GM18861 (cell line): ENCODE measurements around the gene CAPN7.
A peak's percentile ranks its signal among the peaks of the same experiment; 100 is the strongest.
"Not testable (repeated sequence)": the region's sequence is repeated elsewhere in the genome, so short reads cannot be mapped to it uniquely, and the experiment has no call there.

ENCODE experiments used
- ATAC-seq: cut with Tn5 transposase; IDR thresholded peaks from one replicate; pipeline ENCODE4 v1.9.1; 2021; ENCODE audit not compliant: unreplicated experiment

Gene CAPN7

DNA sequence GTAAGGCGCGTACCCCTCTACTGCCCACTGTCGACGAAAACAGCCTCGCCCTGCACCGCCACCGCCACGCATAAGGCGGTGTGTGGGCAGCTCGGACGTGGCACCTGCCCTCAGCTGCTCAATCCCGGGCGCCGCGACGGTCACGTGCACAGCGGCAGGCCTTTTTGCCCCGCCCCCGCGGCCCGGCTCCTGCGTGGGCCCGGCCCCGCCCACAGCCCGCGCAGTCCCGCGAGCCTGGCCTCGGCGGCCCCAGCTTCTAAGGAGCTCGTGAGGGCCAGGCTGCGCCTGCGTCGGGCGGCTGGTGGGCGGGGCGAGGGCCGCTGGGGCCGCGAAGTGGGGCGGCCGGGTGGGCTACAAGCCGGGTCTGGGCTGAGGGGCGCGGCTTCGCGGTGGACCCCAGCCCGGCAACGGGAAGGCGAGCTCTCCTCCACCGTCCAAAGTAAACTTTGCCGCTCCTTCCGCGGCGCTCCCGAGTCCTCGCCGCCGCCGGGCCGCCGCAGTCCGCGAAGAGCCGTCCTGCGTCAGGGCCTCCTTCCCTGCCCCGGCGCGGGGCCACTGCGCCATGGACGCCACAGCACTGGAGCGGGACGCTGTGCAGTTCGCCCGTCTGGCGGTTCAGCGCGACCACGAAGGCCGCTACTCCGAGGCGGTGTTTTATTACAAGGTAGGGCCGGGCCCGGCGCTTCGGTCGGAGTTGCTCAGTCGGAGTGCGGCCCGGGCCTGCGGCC, at the start of gene CAPN7:
Gene CAPN7, plus strand, starts transcription at position 313 of the 728 bp plus-strand sequence. Its CDS starts 250 bp downstream, at position 563.
- peak; percentile 78 for ATAC-seq

- ATAC-seq: no peak
These were observed 48.6 kb upstream of the CAPN7 start for GRCh38 chr3:15157441-15157840.

GRCh38 chr3:15159501-15160136, 46.4 kb upstream of the CAPN7 start:
- no peak for ATAC-seq

DNA sequence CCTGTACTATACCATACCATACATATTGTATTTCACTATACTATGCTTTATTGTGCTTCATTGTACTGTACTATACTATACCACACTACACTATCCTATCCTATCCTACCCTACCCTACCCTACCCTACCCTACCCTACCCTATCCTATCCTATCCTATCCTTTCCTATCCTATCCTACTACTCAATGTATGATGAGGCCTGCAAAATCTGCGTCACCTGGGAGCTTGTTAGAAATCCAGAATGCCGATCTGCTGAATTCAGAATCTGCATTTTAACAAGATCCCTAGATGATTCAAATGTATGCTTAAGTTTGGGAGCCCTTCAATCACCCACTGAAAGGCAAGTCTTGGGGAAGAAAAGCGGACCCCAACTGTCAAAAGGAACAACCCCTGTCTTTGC, 45.4 kb upstream of the CAPN7 start:
- no peak for ATAC-seq

- no peak for ATAC-seq
These were observed 44.9 kb upstream of the CAPN7 start for GRCh38 chr3:15161133-15161532.

GRCh38 chr3:15163656-15164055, 42.4 kb upstream of the CAPN7 start:
- ATAC-seq: not testable (repeated sequence)

DNA sequence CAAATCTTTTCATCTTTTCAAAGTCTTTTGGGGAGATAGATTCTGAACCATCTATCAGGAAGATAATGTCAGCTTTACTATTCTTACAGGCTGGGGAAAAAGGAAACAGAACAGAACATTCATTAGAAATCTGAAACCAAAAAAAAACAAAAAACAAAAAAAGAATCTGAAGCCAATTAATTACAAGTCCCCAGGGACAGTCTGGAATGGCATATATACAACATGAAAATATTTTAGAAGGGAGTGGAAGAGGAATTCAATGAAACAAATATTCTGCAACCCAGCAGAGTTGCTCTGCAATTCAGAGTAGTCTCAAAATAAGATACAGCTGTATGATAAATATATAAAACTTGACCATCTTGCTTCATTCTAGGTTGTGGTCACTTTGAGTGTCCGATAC, 41.7 kb upstream of the CAPN7 start:
- ATAC-seq: no peak

DNA sequence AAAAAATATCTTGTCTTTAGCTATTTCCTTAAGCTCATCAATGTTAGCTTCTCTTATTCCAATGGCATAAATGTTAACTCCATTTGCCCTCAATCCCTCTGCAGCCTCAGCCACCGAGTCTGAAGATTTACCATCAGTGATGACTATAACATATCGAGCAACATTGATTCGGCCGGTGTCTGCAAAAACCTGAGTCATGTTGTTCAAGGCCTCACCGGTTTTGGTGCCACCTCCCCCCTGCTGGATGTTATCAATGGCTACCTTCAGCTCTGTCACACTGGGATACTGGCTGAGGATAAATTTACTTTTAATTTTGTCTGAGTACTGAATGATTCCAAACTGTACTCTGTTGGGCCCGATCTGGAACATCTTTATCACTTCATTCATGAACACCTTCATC, 41.0 kb upstream of the CAPN7 start:
- ATAC-seq: no peak

- not testable (repeated sequence) for ATAC-seq
These were observed 39.7 kb upstream of the CAPN7 start for GRCh38 chr3:15166391-15166790.

GRCh38 chr3:15171096-15171495, 35.0 kb upstream of the CAPN7 start:
- ATAC-seq: no peak

GRCh38 chr3:15172806-15173205, 33.2 kb upstream of the CAPN7 start:
- ATAC-seq: no peak

DNA sequence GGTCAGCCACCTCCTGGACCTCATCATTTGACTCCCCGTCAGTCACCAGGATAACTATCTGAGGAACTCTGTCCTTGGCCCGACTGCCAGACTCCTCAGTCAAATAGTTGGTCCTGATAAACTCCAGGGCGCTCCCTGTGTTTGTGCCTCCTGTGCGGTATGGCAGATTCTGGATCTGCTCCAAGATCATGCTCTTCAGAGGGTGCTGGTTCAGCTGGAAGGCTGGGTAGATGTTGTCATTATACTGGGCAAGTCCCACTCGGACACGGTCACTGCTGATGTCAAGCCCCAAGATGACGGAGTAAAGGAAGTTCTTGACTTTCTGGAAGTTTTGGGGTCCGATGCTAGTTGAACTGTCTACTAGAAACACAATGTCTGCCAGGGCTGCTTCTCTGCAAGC, 31.1 kb upstream of the CAPN7 start:
- ATAC-seq: no peak

GRCh38 chr3:15175605-15176004, 30.4 kb upstream of the CAPN7 start:
- ATAC-seq: no peak

GRCh38 chr3:15180042-15180611, 25.9 kb upstream of the CAPN7 start:
- ATAC-seq: peak; percentile 72

DNA sequence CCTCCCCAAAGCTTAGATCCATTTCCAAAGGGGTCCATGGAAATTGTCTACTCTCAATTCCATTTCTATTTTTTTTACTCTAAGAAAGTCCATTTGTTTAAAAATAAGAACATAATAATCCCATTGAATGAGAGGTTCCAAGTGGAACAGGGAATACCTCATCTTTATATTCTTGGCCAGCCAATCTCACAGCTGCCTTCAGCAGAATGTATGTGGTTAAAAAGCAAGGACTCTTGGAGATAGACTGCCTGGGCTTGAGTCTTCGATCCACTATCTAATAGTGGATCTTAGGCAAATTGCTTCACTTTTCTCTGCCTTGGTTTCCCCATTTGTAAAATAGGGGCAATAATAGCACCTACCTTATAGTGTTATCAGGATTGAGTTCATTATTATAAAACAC, 24.5 kb upstream of the CAPN7 start:
- no peak for ATAC-seq

DNA sequence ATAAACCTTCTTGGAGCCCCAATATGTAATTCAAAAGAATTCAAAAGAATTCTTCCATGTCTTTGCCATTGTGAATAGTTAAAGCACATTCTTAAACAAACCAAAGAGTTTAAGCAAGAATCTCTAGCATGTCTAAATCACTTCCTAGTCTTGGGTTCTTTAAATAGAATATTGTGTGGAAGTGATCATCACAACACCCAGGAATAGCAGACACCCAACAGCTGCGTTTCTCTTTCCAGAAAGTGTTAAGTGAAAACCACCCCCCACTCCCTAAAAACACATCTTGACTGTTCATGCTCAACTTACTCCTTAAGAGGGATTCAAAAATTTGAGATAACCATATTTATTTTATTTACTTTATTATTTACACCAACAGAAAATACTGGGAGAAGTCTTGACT, 24.1 kb upstream of the CAPN7 start:
- ATAC-seq: no peak

GRCh38 chr3:15183011-15183410, 23.0 kb upstream of the CAPN7 start:
- no peak for ATAC-seq

GRCh38 chr3:15185404-15185803, 20.6 kb upstream of the CAPN7 start:
- no peak for ATAC-seq

GRCh38 chr3:15186101-15186476, 20.0 kb upstream of the CAPN7 start:
- ATAC-seq: no peak

GRCh38 chr3:15186477-15187164, 19.4 kb upstream of the CAPN7 start:
- ATAC-seq: not testable (repeated sequence)

- ATAC-seq: no peak
These were observed 8.6 kb upstream of the CAPN7 start for GRCh38 chr3:15197340-15198029.
